HS-27A (cell line): ENCODE measurements around the gene CFAP410.
"Not testable (repeated sequence)": the region's sequence is repeated elsewhere in the genome, so short reads cannot be mapped to it uniquely, and the experiment has no call there.

Experiments used
- DNase-seq: peaks from one replicate; pipeline ENCODE4 v3.0.0-alpha.2; 2012; ENCODE audit warnings: low read depth, missing footprints

CFAP410 gene

DNA sequence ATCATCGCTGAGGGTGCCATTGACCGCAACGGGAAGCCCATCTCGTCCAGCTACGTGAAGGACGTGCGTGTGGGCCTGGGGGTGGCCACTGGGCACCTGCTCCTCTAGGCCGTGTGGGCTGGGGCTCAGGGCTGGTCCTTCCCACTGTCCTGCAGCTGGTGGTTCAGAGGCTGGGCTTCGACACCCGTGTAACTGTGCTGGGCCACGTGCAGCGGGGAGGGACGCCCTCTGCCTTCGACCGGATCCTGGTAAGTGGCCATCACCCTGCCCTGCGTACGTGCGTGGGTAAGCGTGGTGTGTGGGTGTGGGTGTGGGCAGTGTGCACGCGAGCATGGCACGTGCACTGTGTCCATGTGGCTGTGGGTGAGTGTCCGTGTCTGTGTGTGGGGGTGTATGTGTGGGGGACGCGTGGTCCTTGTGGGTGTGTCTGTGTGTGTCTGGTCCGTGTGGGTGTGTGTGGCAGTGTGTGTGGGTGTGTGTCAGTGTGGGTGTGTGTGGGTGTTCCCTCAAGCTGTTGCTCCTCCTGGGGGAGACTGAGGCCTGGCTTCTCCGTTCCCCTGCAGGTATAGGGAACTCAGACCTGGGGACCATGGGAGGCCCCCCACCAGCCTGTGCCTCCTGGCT is 22.8 kb downstream of the CFAP410 start:
- no peak for DNase-seq

DNA sequence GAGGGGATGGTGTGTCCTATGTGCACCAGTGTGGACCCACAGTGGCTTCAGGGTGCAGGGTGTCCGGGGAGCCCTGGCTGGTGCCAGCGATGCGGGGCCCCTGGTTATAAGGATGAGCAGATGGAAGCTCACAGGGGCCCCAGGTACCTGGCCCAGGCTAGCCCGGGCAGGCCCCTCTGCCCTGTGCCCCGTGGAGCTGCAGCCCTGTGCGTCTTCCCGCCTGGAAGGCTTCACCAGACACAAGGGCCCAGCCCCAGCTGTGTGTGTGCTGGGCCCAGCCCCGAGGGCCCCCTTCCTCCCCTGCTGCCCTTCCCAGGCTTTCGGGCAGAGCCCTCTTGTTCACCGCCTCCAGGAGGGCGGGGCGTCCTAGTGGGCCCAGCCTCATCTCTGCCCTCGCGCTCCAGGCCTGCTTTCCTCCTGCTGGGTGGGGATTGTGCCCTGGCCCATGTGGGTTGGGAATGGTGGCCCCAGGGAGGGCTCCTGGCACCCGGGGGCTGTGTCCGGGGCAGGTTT is 23.4 kb downstream of the CFAP410 start:
- no peak for DNase-seq

DNA sequence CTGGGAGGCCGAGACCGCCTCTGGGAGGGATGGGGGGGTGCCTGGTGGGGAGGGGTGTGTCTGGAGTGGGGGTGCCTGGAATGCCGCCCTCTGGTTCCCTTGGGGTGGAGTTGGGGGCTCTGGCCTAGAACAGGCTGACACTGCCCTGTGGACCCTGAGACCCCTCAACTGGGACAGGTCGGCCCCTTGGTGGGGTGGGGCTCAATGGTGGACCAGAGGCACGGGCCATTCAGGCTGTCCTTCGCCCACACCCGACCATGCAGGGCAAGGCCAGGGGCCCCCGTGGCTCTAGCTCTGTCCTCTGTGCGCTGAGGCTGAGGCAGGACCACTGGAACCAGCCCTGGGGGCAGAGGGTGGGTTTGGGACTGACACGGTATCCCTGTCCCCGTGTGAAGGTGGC is 24.6 kb downstream of the CFAP410 start:
- DNase-seq, result no peak

DNA sequence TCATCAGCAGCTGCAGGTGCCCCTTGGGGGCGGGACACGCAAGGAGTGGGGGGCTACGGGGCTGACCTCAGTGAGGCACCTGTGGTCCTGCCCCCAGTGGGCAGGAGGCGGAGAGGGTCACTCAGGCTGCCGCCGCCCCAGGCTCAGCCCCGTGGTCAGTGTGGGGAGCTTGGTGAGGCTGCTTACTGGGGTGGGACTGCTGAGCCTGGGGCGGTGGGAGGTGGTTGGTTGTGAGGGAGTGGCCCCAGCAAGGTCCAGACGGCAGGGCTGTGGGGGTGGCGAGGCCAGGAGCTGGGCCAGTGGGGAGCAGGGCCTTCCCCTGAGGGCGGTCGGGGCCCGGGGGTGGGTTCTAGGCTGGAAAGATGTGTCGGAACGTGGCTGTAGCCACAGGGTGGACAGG is 25.1 kb downstream of the CFAP410 start:
- no peak for DNase-seq

DNA sequence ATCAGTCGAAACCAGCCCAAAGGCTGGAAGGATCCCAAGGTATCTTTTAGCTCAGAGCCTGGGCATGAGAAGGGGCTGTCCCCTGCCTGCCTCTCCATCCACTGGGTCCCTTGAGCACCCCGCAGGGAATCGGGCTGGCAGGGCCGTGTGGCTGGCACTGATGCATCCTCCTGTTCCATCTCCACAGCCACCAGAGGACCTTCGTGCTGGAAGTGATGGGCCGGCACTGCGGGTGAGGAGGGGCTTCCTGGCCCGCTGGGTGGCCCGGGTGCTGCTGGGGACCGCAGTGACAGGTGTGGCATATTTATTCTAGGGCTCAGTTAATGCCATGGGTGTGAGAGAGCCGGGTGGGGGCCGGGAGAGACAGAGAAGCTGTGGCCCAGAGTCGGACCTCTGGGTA is 25.7 kb downstream of the CFAP410 start:
- DNase-seq, result no peak

DNA sequence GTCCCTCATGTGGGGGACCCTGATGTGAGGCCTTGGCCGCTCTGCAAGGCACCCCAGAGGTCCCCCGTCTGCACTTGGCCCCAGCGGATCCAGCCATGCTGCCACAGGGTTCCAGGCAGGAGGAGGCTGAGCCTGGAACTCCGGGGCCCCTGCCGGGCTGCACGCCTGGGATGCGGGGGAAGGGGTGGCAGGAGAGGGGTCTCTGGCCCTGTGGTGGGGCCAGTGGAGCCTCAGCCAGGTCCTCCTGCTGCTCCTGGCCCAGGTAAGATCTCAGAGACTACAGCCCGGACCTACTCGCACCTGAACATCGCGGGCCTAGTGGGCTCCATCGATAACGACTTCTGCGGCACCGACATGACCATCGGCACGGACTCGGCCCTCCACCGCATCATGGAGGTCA is 26.5 kb downstream of the CFAP410 start:
- DNase-seq, result no peak

DNA sequence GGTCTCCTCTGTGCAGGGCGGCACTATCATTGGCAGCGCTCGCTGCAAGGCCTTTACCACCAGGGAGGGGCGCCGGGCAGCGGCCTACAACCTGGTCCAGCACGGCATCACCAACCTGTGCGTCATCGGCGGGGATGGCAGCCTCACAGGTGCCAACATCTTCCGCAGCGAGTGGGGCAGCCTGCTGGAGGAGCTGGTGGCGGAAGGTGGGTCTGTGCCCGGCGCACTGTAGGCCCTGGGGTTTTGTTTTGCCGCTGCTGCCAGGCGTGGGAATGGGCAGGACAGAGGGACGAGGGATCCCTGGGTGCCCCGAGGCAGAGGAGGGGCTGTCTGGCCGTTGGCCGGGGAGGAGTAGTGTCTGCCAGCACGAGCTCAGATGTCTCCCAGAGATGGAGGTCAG is 27.1 kb downstream of the CFAP410 start:
- no peak for DNase-seq

DNA sequence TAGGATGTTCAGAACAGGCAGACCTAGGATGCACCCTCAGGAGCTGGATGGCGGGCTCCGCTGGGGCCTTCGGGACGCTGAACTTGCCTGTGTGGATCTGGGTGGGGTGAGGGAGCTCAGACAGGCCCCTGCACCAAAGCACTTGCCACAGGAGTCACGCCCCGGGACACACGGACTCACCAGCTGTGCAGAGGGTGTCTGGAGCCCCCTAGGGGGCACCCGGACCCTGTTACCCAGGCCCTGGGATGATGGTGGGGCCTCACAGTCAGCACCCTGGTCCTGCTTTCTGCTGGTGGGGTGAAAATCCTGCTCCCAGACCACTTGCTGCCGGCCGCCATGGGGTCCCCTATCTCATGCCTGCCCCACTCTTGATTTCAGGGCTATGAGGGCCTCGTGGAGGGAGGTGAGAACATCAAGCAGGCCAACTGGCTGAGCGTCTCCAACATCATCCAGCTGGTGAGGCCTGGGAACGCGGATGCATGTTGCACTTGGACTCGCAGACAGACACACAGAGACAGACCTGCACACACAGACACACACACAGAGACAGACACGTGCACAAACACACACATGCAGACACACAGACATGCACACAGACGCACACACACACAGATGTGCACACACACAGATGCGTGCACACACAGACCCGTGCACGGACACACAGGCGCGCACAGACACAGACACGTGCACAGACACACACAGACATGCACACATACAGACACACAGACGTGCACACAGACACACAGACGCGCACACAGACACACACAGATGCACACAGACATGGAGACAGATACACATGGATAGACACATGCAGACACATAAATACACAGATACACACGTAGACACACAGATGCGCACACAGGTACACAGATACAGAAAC is 28.3 kb downstream of the CFAP410 start:
- DNase-seq, result no peak

DNA sequence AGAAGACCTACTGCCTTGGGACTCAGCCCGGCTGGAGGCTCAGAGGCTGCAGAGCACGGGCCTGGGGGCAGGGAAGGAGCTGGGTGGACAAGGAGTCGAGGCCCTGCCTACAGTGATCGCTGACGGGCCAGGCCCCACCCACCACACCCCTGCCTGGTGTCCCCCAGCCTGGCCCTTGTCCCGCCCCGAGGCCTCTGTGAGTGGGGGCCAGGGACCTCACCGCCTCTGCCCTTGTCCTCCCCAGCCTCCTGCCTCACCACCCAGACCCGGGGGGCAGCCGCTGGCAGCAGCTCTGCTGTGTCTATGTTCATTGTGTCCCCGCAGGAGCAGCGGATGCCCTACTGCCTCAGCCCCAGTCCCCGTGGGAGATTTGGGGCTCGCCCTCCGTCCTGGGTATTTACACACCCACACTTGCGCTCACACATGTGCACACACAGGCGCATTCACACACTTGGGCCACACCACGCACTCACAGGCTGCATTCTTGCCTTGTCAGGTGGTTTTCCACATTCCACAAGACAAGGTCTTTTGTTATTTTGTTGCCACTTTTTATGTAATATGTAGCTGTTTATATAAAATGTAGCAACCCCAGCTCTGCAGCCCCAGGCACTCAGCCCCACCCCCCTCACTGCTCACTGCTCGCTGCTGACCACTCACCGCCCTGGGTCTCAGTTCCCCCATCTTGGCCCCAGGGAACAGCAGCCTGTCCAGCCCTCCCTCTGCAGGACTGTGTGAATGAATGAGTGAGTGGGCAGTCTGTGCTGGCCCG is 32.1 kb downstream of the CFAP410 start:
- DNase-seq, result no peak

DNA sequence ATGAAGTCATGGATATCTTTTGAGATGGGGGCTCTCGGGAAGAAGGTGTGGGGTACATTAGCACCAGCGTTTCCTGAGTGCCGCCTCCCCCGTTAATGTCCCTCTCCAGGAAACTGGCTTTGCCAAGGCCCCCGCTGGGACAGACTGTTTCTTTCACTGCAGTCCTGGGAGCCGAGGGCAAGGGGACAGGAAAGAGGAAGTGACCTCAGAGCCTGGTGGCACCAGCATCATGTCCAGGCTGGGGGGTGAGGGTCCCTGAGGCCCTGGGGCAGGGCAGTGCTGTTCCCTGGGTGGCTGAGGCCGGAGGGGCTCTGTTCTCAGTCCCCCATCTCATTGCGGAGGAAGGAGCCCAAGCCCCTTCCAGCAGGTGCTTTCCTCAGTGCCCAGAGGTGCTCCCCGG is 33.5 kb downstream of the CFAP410 start:
- DNase-seq, result no peak

DNA sequence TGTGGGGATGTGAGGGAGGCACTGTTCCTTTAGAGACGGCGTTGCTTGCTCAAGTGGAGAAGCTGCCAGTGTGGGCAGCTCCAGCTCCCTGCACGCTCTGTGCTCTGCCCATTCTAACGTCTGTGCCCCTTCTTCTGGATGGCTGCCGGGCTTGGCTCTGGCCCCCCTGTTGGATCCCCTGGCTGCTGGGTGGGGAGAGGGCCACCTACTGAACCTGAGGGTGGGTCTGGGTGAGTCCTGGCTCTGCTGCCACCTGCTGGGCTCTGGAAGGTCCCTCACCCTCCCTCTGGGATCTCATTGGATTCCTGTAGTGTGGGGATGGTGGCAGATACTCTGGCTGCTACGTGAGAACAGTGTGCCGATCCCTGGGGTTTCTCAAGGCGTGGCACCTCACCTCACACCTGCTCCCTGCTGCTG is 34.3 kb downstream of the CFAP410 start:
- peak; percentile 9 for DNase-seq

DNA sequence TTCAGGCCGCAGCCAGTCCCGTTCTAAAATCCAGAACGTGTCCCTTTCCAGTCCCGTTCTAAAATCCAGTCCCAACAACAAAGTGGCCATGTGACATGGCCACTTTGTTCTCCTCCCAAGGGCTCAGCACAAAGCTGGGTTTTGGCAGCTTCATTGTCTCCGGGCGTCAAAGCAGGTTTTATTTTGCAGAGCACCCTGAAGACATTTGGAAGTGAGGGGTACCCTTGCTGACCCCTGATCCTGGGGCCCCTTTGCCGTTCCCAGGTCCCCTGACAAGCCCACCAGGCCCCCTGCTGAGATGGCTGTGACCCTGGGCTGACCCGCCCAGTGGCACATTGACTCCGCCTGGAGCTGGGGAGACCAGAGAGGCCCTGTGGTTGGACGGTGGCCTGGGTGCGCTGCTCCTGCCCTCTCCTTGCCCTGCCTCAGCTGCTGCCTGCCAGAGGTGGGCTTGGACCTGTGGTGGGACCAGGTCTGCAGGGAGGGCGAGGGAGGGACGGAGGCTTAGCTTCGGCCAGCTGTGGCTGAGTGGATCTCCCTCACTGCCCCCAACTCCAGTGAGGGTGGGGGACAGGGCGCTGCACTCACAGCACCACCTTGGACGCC is 35.1 kb downstream of the CFAP410 start:
- no peak for DNase-seq

DNA sequence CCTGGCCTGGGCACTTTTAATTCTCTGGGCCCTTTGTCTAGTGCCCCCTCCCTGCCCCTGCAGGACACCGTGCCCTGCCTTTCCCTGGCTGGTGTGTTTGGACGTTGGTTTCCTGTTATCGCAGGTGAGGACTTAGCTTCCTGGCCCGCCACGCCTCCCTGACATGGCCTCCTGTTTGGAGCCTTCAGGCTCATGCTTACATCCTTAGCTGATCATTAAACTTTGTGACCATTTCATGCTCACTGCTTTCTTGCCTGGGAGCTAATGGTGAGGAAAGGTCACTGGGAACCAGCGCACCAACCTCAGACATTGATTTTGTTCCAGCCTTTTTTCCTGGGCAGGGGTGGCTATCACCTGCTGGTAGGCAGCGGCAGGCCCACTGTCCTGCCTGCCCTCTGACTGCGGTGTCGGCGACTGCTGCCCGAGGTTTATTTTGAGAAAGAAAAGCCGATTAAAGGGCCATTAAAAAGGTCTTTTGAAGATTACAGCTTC is 35.7 kb downstream of the CFAP410 start:
- no peak for DNase-seq

DNA sequence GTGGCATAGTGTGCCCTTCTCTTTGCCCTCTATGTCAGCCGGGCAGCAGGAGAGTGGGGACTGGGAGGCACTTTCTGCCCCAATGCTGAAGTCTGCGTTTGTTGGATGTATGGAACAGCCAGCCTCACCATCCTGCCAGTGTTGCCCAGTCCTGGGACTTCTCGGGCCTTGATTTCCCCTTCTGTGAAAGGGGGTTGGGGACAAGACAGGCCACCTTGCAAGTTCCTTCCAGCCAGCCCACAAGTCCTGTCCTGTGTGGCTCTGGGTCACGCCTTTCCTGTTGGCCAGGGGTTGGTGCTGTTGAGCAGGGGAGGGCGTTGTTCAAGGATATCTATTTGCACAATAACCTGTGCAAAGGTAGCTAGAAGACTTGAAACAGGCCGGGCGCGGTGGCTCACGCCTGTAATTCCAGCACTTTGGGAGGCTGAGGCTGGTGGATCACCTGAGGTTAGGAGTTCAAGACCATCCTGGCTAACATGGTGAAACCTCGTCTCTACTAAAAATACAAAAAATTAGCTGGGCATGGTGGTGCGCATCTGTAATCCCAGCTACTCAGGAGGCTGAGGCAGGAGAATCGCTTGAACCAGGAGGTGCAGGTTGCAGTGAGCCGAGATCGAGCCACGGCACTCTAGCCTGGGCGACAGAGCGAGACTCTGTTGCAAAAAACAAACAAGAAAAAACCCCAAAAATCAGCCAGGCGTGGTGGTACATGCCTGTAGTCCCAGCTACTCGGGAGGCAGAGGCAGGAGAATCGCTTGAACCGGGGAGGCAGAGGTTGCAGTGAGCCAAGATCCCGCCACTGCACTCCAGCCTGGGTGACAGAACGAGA is 36.4 kb downstream of the CFAP410 start:
- DNase-seq, result not testable (repeated sequence)

DNA sequence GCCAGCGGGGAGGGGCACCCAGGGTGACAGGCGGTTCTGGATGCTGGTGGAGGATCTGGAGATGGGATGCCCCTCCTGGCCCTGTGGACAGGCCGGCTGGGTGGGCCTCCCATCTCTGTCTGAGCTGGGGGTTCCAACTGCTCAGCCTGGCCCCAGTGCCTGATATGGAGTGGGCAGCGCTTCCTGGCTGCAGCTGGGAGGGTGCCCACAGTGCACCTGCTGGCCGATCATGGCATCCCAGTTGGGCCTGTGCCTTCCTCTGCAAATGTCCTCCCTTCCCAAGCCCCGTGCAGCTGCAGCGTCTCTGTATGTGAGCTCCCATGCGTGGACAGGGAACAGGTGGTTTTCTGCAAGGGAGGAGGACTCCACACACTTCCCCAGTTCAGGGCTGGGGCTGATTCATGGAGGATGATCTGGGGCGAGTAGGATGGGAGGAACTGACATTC is 37.2 kb downstream of the CFAP410 start:
- DNase-seq, result no peak

DNA sequence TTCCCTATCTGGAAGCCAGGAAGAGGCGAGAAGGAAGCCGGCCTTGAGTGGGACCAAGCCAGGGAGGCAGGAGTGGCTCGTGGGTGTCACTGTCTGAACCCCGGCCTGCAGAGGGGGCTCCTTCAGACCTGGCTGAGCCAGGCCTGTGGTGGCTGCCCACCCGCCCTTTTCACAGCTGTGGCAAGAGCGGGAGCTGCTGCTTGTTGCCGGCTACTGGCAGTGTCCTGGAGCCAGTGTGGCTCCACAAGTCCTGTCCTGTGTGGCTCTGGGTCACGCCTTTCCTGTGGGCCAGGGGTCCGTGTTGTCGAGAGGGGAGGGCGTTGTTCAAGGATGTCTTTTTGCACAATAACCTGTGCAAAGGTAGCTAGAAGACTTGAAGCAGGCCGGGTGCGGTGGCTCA is 38.0 kb downstream of the CFAP410 start:
- DNase-seq, result no peak

DNA sequence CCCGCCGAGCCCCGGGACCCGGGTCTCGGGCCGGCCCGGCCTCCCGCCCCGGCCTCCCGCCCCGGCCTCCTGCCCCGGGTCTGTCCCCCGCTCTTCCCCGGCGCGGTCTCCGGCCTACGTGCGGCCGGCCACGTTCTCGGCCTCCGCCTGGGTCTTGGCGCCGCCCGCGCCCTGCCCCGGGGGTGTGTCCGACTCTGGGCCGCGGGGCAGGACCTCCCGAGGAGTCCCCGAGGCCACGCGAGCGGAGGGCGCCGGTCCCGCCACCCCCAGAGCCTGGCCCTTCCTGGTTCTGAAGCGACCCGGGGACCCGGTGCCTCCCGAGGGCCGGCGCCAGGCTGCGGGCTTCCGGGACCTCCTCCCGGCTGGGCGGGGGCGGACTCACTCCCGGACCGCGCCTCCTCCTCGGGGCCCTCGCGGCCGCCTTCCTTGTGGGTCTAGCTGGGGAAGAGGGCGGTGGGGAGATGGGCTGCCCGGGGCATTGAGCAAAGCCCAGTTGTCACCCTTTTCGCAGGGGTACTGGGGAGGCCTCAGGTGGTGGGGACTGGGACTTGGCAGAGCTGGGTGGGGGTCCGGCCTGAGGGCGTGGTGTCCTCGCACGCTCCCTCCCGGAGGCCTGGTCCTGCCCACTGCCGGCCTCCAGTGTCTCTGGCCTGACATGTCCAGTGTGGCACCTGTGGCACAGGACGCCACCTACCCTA is 38.8 kb downstream of the CFAP410 start:
- DNase-seq, result peak; percentile 22

DNA sequence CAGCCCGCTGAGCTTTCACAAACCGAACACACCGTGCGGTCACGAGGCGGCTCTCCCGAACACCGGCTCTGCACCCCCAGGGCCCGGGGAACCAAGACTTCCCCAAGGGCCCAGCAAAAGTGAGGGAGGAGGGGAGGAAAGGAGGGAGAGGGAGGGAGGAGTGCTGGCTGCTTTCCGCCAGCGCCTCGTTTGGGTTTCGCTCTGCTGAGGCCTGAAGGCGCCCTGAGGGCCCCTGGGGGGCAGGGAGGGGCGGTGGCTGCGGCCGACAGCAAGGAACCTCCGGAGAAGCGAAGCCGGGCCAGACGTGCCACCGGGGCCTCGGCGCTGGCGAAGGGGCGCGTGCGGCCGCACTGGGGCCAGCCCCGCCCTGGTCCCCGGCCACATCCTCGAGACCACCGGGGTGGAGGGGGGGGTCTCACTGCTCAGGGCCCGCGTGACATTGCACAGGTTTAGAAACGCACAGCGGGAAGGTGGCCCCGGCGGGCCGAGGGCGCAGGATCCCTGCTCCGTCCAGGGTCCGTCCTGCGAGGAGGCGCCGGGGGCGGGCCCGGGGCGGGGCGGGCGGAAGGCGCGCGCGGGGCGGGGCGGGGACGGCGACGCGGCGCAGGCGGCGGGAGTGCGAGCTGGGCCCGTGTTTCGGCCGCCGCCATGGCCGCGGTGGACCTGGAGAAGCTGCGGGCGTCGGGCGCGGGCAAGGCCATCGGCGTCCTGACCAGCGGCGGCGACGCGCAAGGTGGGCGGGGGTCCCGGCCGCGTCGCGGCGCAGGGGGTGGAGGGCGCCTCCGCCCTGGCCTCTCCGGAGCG is 39.5 kb downstream of the CFAP410 start, which contains the start of gene PFKL:
Gene PFKL, plus strand, starts transcription at position 596 of the 804 bp plus-strand sequence. Its CDS starts 53 bp downstream, at position 649.
- peak; percentile 29 for DNase-seq

DNA sequence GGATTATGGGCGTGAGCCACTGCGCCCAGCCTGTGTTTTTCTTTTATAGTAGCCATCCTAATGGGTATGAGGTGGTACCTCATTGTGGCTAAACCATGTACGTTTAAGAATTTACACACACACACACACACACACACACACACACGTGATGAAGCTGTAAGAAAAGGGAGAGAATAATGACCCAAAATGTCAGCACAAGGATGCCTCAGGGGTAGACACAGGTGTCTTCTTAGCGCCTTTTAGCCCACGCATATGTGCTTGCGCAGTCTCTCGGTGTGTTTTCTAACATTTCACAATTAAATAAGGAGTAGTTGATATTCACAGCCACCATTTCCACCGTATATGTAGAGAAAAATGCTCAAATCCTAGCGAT is 40.1 kb downstream of the CFAP410 start:
- DNase-seq, result peak; percentile 5
